Suprapubic skin (tissue), 4 donors: Measurements from ENCODE around the gene FHOD3. TPM values are rescaled to one million over a fixed set of nuclear protein-coding genes. Genes with fewer than 3 reads are reported as not detected.

Experiments
- DNase-seq, 2 donors: peaks; one replicate each; pipeline ENCODE4 v3.0.0-alpha.2; 2019; ENCODE audit warnings: low spot score in 2 of 2
- H3K27ac ChIP-seq: fragments of 200-600 bp; sonication (generic); one replicate; pipeline ENCODE4 v1.5.1; 2019
- H3K27me3 ChIP-seq: fragments of 200-600 bp; sonication (generic); one replicate; pipeline ENCODE4 v1.5.1; 2019
- H3K36me3 ChIP-seq: fragments of 200-600 bp; sonication (generic); one replicate; pipeline ENCODE4 v1.5.1; 2019
- H3K4me1 ChIP-seq: fragments of 200-600 bp; sonication (generic); one replicate; pipeline ENCODE4 v1.5.1; 2019
- H3K4me3 ChIP-seq: fragments of 200-600 bp; sonication (generic); one replicate; pipeline ENCODE4 v1.5.1; 2019; ENCODE audit warnings: mild to moderate bottlenecking
- H3K9me3 ChIP-seq: fragments of 200-600 bp; sonication (generic); one replicate; pipeline ENCODE4 v1.5.1; 2019
- CTCF ChIP-seq, 2 donors: fragments of 200-600 bp in 1 of 2; fragments of 450-650 bp in 1 of 2; sonication (generic) in 1 of 2; IDR thresholded peaks; one replicate each; pipeline ENCODE4 v1.5.1; 2016 to 2019; ENCODE audit warnings: antibody characterized with exemption in 2 of 2, mild to moderate bottlenecking in 1 of 2, moderate library complexity in 1 of 2
- EP300 ChIP-seq: sonication (generic); formaldehyde crosslinking; IDR thresholded peaks from one replicate; pipeline ENCODE4 v1.6.1; 2017; ENCODE audit warnings: antibody characterized with exemption
- POLR2A ChIP-seq, 2 donors: fragments of 450-650 bp; IDR thresholded peaks; one replicate each; pipeline ENCODE4 v1.6.1; 2017; ENCODE audit warnings: antibody characterized with exemption in 2 of 2, mild to moderate bottlenecking in 2 of 2, moderate library complexity in 2 of 2
- POLR2AphosphoS5 ChIP-seq, 3 donors: sonication (generic); formaldehyde crosslinking; IDR thresholded peaks; one replicate each; pipeline ENCODE4 v1.6.1; 2017; ENCODE audit warnings: antibody characterized with exemption in 3 of 3
- WGBS: methylation state at CpG from one replicate; pipeline ENCODE4 v1.1.5; 2018; 5-methylcytosine and 5-hydroxymethylcytosine counted together
- total RNA-seq, 4 donors: library from RNA; depleted of rRNA; stranded (reverse); fragments of >200 nt; gene quantifications; one replicate each; pipeline ENCODE4 v1.1.0, GENCODE V29; 2016

Gene FHOD3
- total RNA-seq, 4 donors from 2014 or later = 5.8 to 18.7 (median 15.5) TPM

GRCh38 chr18:36697905-36698304, 400.4 kb downstream of the FHOD3 start:
- DNase-seq = no peak
- Histone ChIP-seq H3K4me1 (peaks cover 33% of the 10 kb centered on the region), H3K27me3 (no peaks in the 10 kb centered on the region), H3K4me3 (no peak overlapping the region), H3K27ac (peak overlapping the region; percentile 19), H3K36me3 (no peaks in the 10 kb centered on the region), H3K9me3 (no peaks in the 10 kb centered on the region)
- TF ChIP-seq CTCF (IDR thresholded peaks at IDR 0.05) (no peak), POLR2A (IDR thresholded peaks at IDR 0.05) (no peak), EP300 (no peak), POLR2AphosphoS5 (IDR thresholded peaks at IDR 0.05) (no peak)
- 32% methylated on average over 2 of the region's 2 CpGs for WGBS

- no peak for DNase-seq
- no peak overlapping the region for H3K4me3 ChIP-seq
- TF ChIP-seq EP300 = no peak
- no peak for TF ChIP-seq POLR2AphosphoS5 (IDR thresholded peaks at IDR 0.05)
- TF ChIP-seq POLR2A (IDR thresholded peaks at IDR 0.05) = no peak
- TF ChIP-seq CTCF (IDR thresholded peaks at IDR 0.05) = no peak
- H3K27ac ChIP-seq = no peak overlapping the region
- 92% methylated on average over 4 of the region's 4 CpGs for WGBS
- H3K4me1 ChIP-seq = peaks cover 33% of the 10 kb centered on the region
- no peaks in the 10 kb centered on the region for H3K27me3 ChIP-seq
- no peaks in the 10 kb centered on the region for H3K36me3 ChIP-seq
- no peaks in the 10 kb centered on the region for H3K9me3 ChIP-seq
These were observed 403.4 kb downstream of the FHOD3 start for GRCh38 chr18:36700955-36701354.

- H3K36me3 ChIP-seq = no peaks in the 10 kb centered on the region
- peak overlapping the region; percentile 46 for H3K27ac ChIP-seq
- H3K4me3 ChIP-seq = no peak overlapping the region
These were observed 405.0 kb downstream of the FHOD3 start for GRCh38 chr18:36702401-36703013.

GRCh38 chr18:36704156-36704555, 406.6 kb downstream of the FHOD3 start:
- no peaks in the 10 kb centered on the region for H3K9me3 ChIP-seq
- H3K36me3 ChIP-seq = no peaks in the 10 kb centered on the region
- no peak for DNase-seq
- 87% methylated on average over 6 of the region's 6 CpGs for WGBS
- TF ChIP-seq POLR2AphosphoS5 (IDR thresholded peaks at IDR 0.05) (no peak), POLR2A (IDR thresholded peaks at IDR 0.05) (no peak), CTCF (IDR thresholded peaks at IDR 0.05) (no peak), EP300 (no peak)
- H3K27ac ChIP-seq = no peak overlapping the region
- no peak overlapping the region for H3K4me3 ChIP-seq
- H3K27me3 ChIP-seq = no peaks in the 10 kb centered on the region
- H3K4me1 ChIP-seq = peaks cover 21% of the 10 kb centered on the region

More at GRCh38 chr18:36702401-36703013, 405.0 kb downstream of the FHOD3 start:
- Histone ChIP-seq H3K9me3 (no peaks in the 10 kb centered on the region), H3K4me1 (peaks cover 21% of the 10 kb centered on the region), H3K27me3 (no peaks in the 10 kb centered on the region)
- WGBS = 27% methylated on average over 10 of the region's 10 CpGs
- no peak for TF ChIP-seq CTCF (IDR thresholded peaks at IDR 0.05)
- TF ChIP-seq POLR2A (IDR thresholded peaks at IDR 0.05) = no peak
- TF ChIP-seq POLR2AphosphoS5 (IDR thresholded peaks at IDR 0.05) = peak in 1 of 3 donors; percentile 40
- no peak for DNase-seq

GRCh38 chr18:36706134-36706881, 408.8 kb downstream of the FHOD3 start:
- WGBS = 61% methylated on average over 7 of the region's 8 CpGs

More at GRCh38 chr18:36706134-36706881, 408.8 kb downstream of the FHOD3 start:
- Histone ChIP-seq H3K27ac (no peak overlapping the region), H3K36me3 (no peaks in the 10 kb centered on the region), H3K27me3 (no peaks in the 10 kb centered on the region), H3K9me3 (no peaks in the 10 kb centered on the region), H3K4me1 (peaks cover 25% of the 10 kb centered on the region), H3K4me3 (no peak overlapping the region)
- no peak for TF ChIP-seq POLR2AphosphoS5 (IDR thresholded peaks at IDR 0.05)
- DNase-seq = no peak
